D721Med (cell line): ENCODE data around the gene GPR62.

ENCODE experiments used
- DNase-seq: peaks from one replicate; pipeline ENCODE4 v3.0.0; 2011; ENCODE audit warnings: low spot score; ENCODE audit not compliant: insufficient read length
- FAIRE-seq: peaks from 2 replicates; lab custom pipeline; 2011; peaks lifted over from hg19 to GRCh38; lab: Jason Lieb, UNC
- CTCF ChIP-seq: IDR thresholded peaks from 2 replicates; pipeline ENCODE4 v1.5.1; 2012; ENCODE audit warnings: mild to moderate bottlenecking, control low read depth; ENCODE audit not compliant: insufficient read depth; ENCODE audit errors: missing control alignments

The GPR62 gene

GRCh38 chr3:51962854-51963530 is 7.8 kb downstream of the GPR62 start:
- TF ChIP-seq CTCF = no peak
- no peak for DNase-seq
- no peak for FAIRE-seq

- DNase-seq = no peak
- TF ChIP-seq CTCF = no peak
- no peak for FAIRE-seq
These were observed 8.8 kb downstream of the GPR62 start for GRCh38 chr3:51963951-51964451.

- FAIRE-seq (no peak), DNase-seq (no peak)
- no peak for TF ChIP-seq CTCF
These were observed 9.3 kb downstream of the GPR62 start for GRCh38 chr3:51964521-51964920.

- FAIRE-seq (no peak), DNase-seq (no peak)
- TF ChIP-seq CTCF = no peak
These were observed 10.8 kb downstream of the GPR62 start for GRCh38 chr3:51966016-51966415.

GRCh38 chr3:51966486-51966885 is 11.3 kb downstream of the GPR62 start:
- no peak for DNase-seq
- TF ChIP-seq CTCF = no peak
- no peak for FAIRE-seq

GRCh38 chr3:51966922-51967383 is 11.8 kb downstream of the GPR62 start:
- FAIRE-seq (no peak), DNase-seq (no peak)
- no peak for TF ChIP-seq CTCF
